SHP77 (cell line): Measurements from ENCODE around the gene CYP24A1.

ENCODE experiments used
- DNase-seq, 2 experiments: peaks; one replicate each; lab custom pipeline; 2025; lab: John Stamatoyannopoulos, UW

Gene CYP24A1

DNA sequence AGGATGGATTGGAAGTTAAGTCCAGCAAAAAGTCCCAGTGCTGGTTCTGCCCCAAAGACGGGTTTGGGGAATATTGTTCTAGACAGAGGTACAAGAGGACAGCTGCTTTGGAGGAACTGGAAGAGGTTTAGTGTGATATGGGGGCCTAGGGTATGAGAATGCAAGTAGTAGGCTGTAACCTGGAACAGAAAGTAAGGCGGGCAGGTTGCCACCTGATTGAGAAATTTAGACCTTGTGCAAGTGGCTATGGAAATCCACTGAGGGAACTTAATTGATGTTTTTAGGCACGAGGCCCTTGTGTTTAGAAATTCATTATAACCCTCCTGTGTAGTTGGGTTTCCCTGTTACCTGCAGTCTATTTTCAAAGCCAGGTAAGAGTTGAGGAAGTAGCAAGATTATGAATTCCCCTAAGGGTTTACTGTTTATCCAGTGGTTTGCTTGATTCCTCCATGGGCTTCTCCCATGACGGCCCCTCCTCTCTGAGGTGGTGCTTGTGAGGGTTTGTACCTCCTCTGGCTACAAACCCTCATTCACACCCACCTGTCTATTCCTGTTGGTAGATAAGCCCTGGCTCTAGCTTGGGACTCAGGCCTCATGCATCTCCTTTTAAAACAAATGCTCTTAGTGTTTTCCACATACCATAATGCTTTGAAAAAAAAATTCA lies 61.4 kb downstream of the CYP24A1 start:
- DNase-seq = no peak

DNA sequence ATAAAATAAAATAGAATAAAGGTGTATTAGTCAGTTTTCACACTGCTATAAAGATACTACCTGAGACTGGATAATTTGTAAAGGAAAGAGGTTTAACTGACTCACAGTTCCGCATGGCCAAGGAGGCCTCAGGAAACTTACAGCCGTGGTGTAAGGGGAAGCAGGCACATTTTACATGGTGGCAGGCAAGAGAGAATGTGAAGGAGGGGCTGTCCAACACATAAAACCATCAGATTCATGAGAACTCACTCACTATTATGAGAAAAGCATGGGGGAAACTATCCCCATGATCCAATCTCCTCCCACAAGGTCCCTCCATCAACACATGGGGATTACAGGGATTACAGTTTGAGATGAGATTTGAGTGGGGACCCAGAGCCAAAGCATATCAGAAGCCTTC lies 62.3 kb downstream of the CYP24A1 start:
- DNase-seq = no peak

DNA sequence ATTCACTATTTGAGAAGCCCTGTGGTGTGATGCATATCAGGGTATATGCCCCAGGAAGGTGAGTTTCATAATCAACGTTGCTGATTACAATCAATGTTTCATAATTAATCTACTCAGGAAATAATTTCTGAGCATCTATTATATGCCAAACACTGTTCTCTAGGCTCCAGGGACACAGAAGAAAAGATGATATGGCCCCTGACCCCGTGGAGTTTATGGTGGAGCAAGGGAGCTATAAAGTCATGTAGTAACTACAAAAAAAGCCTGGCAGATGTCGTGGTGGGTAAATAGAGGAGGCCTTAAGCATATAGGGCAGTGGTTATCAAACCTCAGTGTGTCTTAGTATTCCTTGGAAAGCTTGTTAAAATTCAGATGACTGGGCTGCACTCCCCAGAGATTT lies 63.3 kb downstream of the CYP24A1 start:
- no peak for DNase-seq

DNA sequence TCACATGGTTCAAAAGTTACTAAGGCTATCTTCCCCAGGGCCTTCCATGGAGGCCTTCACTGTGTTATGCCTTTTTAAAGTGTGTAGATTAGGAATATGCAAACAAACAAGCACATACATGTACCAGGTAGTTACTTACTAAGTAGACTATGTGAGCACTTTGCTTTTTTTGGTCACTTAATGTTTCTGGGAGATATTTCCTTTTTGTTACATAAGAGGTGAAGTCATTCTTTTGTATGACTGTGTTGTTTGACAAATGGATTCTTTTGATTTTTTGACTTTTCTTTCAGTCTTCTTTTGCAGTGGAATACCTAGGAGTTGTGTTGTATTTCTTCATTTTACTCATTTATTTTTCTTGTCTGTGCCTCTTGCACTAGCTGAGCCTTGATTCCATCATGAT lies 63.7 kb downstream of the CYP24A1 start:
- no peak for DNase-seq

DNA sequence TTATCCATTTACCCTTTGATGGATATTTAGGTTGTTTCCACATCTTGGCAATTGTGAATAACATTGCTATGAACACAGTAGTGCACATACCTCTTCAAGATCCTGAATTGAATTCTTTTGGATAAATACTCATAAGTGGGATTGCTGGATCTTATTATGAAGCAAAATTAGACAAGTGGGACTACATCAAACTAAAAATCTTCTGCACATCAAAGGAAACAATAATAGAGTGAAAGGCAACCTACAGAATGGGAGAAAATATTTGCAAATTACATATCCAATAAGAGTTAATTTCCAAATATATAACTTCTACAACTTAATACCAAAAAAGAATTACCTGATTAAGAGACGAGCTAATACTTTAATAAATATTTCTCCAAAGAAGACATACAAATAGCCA lies 65.0 kb downstream of the CYP24A1 start:
- DNase-seq = no peak

DNA sequence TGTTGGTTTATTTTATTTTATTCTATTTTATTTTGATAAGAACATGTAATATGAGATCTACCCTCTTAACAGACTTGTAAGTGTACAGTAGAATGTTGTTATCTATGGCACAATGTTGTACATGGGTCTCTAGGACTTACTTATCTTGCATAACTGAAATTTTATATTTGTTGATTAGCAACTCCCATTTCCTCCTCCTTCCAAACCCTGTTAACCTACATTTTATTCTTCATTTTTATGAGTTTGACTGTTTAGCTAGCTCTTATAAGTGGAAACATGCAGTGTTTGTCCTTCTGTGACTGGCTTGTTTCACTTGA lies 65.5 kb downstream of the CYP24A1 start:
- DNase-seq = no peak

DNA sequence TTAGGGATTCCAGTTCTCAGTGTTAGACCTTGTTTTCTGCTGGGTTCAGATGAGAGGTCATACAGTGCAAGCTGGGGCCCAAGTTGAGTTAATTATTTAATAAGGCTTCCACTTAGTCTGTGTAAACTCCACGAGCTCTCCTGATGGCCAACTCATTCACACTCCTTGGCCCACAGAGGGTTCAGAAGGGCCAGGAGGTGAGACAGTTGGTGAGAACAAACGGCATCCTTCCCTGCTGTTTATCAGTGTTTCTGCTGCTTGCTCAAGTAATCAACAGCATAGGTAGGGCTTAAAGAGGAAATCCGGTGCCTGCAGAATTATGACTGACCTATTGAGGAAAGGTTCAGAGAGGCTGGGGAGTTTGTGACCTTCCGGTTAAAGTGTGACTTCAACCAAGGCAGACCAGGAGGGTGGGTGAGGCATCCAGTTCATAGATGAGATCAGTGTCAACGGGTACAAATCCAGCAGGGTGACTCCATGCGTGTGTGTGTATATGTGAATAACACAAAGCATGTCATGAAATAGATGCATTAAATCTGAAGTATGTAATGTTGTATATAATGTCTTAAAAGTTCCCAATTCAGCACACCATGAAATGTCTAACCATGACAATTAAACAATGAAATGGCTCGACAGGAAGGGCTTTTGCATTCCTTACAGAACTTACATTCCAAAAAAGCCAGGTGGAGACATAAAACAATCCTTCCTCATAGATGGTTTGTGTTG lies 66.0 kb downstream of the CYP24A1 start:
- no peak for DNase-seq

DNA sequence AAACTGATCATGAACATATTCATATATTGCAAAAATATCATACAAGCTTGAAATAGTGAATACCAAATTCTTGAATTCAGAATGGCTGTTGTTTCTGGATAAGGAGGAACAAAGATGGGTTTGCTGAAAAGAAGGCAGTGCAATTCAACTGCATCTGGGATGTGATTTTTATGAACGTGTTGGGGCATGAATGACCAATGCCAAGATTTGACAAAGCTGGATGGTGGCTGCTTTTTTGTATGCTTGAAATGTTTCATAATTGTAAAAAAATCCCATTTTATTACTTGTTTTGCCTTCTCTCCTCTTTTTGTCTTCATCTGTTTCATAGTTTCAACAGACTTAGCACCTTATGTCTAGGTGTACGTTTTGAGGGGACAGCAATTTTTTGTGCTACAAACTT lies 66.6 kb downstream of the CYP24A1 start:
- DNase-seq = no peak

DNA sequence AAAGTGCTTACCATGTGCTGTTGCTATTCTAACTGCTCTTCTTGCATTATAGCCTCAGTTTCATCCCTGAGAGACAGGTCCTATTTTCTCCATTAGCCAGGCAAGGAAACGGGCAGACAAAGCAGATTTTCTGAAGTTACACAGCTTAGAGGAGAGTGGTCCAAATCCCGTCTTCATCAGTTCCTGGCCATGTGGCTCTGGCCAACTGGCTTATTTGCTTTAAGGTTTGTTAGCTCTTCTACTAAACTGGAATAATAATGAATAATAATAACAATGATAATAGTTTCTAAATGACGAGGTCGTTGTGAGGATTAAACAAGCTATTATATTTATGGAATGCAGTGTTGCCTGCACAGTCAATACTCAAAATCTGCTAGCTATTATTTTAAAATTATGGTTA lies 67.6 kb downstream of the CYP24A1 start:
- DNase-seq = no peak

DNA sequence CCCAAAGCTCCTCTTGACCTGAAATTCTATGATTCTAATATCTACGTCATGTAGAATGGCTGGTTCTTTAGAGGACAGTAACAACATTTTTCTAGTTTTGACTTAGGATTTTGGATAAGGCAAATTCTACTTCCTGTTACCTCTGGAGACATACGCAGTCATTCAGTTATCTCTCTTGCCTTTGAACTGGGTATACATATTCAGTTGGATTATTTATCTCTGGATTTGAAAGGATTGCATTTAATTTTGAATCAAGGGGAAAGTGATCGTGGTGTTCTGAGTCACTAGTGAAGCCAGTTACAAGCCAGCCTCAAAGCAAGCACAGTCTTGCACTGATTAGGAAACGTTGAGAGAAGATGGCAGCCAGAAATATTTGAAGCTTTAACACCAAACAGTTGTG lies 68.1 kb downstream of the CYP24A1 start:
- DNase-seq = no peak

DNA sequence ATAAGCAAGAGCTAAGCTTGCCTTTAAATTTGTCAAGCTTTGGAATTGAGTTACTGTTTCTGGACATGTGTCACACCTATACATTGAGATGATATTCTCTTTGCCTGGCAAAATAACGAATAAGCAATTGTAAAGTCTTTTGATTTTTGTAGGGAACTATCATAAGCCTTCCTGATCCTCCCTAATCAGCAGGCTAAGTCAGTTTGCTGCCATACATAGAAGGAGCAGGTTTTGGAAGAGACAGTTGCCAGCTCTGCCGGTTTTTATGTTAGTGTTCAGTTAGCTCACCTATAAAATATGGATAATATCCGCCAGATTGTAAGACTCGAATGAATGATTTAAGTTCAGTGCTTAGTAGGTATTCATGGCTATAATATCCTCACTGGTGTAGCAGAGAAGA lies 69.0 kb downstream of the CYP24A1 start:
- DNase-seq = no peak

DNA sequence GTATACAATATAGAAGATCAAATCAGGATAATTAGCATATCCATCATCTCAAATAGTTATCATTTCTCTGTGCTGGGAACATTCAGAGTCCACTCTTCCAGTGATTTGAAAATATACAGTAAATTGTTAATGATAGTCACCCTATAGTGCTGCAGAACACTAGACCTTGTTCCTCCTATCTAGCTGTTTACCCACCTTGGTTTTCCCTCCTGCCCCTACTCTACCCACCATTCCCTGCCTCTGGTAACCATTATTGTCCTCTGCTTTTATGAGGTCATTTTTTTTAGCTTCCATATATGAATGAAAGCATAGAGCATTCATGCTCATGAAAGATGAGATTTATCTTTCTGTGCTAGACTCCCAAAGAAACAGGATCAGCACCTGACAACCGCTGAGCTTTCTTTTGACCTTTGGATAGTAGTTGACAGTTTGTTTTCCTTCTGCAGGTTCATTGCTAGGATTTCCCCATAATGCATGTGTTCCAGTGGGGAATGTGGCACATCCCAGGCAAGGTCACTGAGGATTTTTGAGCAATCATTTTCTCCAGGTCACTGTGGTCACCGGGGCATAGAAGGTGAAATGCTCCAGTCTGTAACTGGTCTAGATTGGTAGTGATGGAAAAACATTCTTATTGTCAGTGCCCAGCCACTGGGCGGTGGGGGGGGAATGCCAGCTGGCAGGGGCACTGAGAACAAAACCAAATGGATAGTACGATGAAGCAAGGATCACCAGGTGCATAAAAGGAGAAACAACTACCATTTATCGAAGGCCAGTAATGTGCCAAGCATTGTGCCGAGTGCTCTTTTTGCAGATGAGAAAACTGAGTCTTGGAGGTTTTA lies 69.8 kb downstream of the CYP24A1 start:
- DNase-seq = no peak
